ENCODE measurements around the gene PIM2.
"Not testable (repeated sequence)": the region's sequence is repeated elsewhere in the genome, so short reads cannot be mapped to it uniquely, and the experiment has no call there.

PIM2 gene

GRCh38 chrX:48876944-48877343 lies 41.9 kb downstream of the PIM2 start:
- not testable (repeated sequence) for DNase-seq (ENCODE audit: low read depth in 1 of 2, low spot score in 1 of 2)

- DNase-seq (ENCODE audit: low read depth in 1 of 2, low spot score in 1 of 2): not testable (repeated sequence)
Measured at GRCh38 chrX:48872017-48872416, 46.8 kb downstream of the PIM2 start.

GRCh38 chrX:48864210-48864609 lies 54.6 kb downstream of the PIM2 start:
- DNase-seq (ENCODE audit: low read depth in 1 of 2, low spot score in 1 of 2): no peak

Data from activated CD4-positive, alpha-beta T cell treated with anti-CD3 and anti-CD28 coated beads, Interleukin-2, amount 50 U/mL, for 24 hours (primary cell).